Psoas muscle (tissue), 8 donors: Measurements from ENCODE around the gene LANCL2. TPM values are rescaled to one million over a fixed set of nuclear protein-coding genes. Genes with fewer than 3 reads are reported as not detected.

Experiments used
- ATAC-seq, 4 donors: fragments of 200-7000 bp; cut with Tn5 transposase; one replicate each; pipeline ENCODE4 v1.9.1; 2020; ENCODE audit warnings: moderate library complexity in 3 of 4, mild to moderate bottlenecking in 2 of 4
- DNase-seq, 2 donors: peaks; one replicate each; pipeline ENCODE4 v3.0.0-alpha.2; 2020
- H3K27ac ChIP-seq: fragments of 200-600 bp; one replicate; pipeline ENCODE4 v1.8.0; 2022
- H3K27me3 ChIP-seq, 3 donors: fragments of 200-600 bp in 1 of 3; one replicate each; pipeline versions ENCODE4 v1.6.1 to v1.8.0; 2013 to 2022; ENCODE audit warnings: low read length in 2 of 3, mild to moderate bottlenecking in 2 of 3, moderate library complexity in 1 of 3; ENCODE audit not compliant: insufficient read depth in 3 of 3
- H3K36me3 ChIP-seq, 2 donors: fragments of 200-600 bp in 1 of 2; one replicate each; pipeline versions ENCODE4 v1.6.1 to v1.8.0; 2013 to 2022; ENCODE audit warnings: low read depth in 1 of 2, mild to moderate bottlenecking in 1 of 2, moderate library complexity in 1 of 2; ENCODE audit not compliant: insufficient read depth in 1 of 2
- H3K4me1 ChIP-seq: fragments of 200-600 bp; one replicate; pipeline ENCODE4 v1.8.0; 2022
- H3K4me3 ChIP-seq: fragments of 200-600 bp; one replicate; pipeline ENCODE4 v1.8.0; 2022; ENCODE audit warnings: mild to moderate bottlenecking
- H3K9me3 ChIP-seq: fragments of 200-600 bp; one replicate; pipeline ENCODE4 v1.8.0; 2022
- CTCF ChIP-seq: fragments of 200-600 bp; IDR thresholded peaks from one replicate; pipeline ENCODE4 v1.8.0; 2022; ENCODE audit warnings: antibody characterized with exemption
- WGBS, 3 donors: extraction: QIAGEN DNeasy Blood & Tissue Kit; methylation state at CpG; one replicate each; pipeline versions ENCODE4 v1.1.6 to v1.1.7; 2013; 5-methylcytosine and 5-hydroxymethylcytosine counted together
- intact Hi-C, 2 donors: fragments of 100-400 bp; cut with DNase I; formaldehyde crosslinking; loops; one replicate each; pipeline versions ENCODE4 v1.11.0 to v1.14.2; 2022
- long read RNA-seq, 2 donors: library from polyadenylated mRNA; unstranded; transcript quantifications; one replicate each; pipeline ENCODE4 v2.0.0, GENCODE V29; 2021
- polyA plus RNA-seq, 3 donors: library from polyadenylated mRNA; stranded (reverse); fragments of 200-250 nt; gene quantifications; one replicate each; pipeline ENCODE4 v1.2.3, GENCODE V29; 2013
- total RNA-seq, 4 donors: library from RNA; stranded (reverse); fragmentation: NEBNext Ultra II Directional in 2 of 4; extraction: Animal tissue kit (Norgen Biotek cat#: 25700) in 2 of 4; gene quantifications; one replicate each; pipeline versions ENCODE4 v1.2.1 to v1.2.4, GENCODE V29; 2021 to 2023
- donor health status: healthy with polysubstance abuse.
- donor health status: DM: no; HTN: no; CAD: no; lungs with moderate emphysema.
- donor health status: Bipolar disorder and iron deficiency.
- donor health status: healthy.
- donor health status: DM: yes; HTN: yes; CAD: no.
- donor health status: DM: no; HTN: no; CAD: no.
- donor health status: DM: no; HTN: no; CAD: no.
- donor health status: DM: yes; HTN: yes; CAD: no.

The LANCL2 gene, protein sequence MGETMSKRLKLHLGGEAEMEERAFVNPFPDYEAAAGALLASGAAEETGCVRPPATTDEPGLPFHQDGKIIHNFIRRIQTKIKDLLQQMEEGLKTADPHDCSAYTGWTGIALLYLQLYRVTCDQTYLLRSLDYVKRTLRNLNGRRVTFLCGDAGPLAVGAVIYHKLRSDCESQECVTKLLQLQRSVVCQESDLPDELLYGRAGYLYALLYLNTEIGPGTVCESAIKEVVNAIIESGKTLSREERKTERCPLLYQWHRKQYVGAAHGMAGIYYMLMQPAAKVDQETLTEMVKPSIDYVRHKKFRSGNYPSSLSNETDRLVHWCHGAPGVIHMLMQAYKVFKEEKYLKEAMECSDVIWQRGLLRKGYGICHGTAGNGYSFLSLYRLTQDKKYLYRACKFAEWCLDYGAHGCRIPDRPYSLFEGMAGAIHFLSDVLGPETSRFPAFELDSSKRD
- total RNA-seq, result 10 to 100 TPM in 2 of 4 donors, 1 to 10 TPM in 2; 6.6 to 16.9 (median 10.6) TPM
- 1 to 10 TPM; 5.4 to 9.6 (median 6.4) TPM for polyA plus RNA-seq
- long read RNA-seq, donor 1, full-length matches to known transcripts, result 11 of 13 reads
- long read RNA-seq, donor 1, partial matches to known transcripts, result 1 of 13 reads
- long read RNA-seq, donor 1, other reads (novel, unspliced or antisense), result 1 of 13 reads
- long read RNA-seq, donor 2, full-length matches to known transcripts, result 10 of 16 reads
- long read RNA-seq, donor 2, partial matches to known transcripts, result 2 of 16 reads
- long read RNA-seq, donor 2, other reads (novel, unspliced or antisense), result 4 of 16 reads

DNA sequence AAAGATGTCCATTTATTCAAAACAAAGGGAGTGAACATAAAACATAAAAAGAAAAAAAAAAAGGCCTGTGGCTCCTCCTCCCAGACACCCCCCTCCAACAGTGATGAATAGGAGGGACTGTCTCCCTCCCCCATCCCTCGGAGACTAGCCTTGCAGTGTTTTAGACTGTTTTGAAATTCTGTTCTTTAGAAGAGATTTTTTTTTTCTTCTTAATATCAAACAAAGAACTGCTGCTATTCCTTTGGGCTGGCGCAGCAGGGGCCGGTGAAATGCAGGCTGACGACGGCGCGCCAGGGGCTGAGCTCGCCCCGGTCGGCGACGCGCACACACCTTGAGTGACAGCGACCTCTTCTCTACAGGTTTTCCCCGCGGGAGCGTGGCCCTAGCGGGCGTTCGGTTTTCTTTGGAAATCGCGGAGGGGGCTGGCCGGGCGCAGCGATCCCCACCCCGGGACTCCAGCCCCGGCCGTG lies at the start of gene LANCL2:
Gene LANCL2 (plus strand): TSS at position 133 of the 470 bp plus-strand sequence. CDS start 689 bp downstream, outside the sequence.
- no peaks in the 10 kb centered on the region for H3K9me3 ChIP-seq
- intact Hi-C loops, result loop anchor here in 1 of 2 donors (2.0 to 10.0 kb wide), 2 partner anchors 84 to 600 kb away; partner anchors contain the start of gene NIPSNAP2
- peak; percentile 5 to 59 (median 28) for ATAC-seq
- no peak for TF ChIP-seq CTCF
- H3K4me3 ChIP-seq, result peak within 1 kb of the TSS; percentile 88
- no peak for DNase-seq
- H3K4me1 ChIP-seq, result peaks cover 13% of the 10 kb centered on the region
- H3K27me3 ChIP-seq, result no peaks in the 10 kb centered on the region
- H3K36me3 ChIP-seq, result no peaks in the 10 kb centered on the region
- H3K27ac ChIP-seq, result peak within 1 kb of the TSS; percentile 100
- 0 to 1% (median 0%) methylated on average over 27 to 28 of the region's 28 CpGs for WGBS, 3 donors

- peaks cover 27% of the 10 kb centered on the region for H3K4me1 ChIP-seq
- intact Hi-C loops, result loop anchor here in 1 of 2 donors (1.0 kb wide), 1 partner anchor 41 kb away; no protein-coding TSS in a partner anchor
- no peak overlapping the region for H3K4me3 ChIP-seq
- no peaks in the 10 kb centered on the region for H3K27me3 ChIP-seq
- WGBS, 3 donors, result 13 to 18% (median 17%) methylated on average over 5 of the region's 5 CpGs
- ATAC-seq, result peak; percentile 99 to 100 (median 99)
- H3K36me3 ChIP-seq, result no peaks in the 10 kb centered on the region
- DNase-seq, result peak; percentile 48 to 83
- TF ChIP-seq CTCF, result no peak
- no peaks in the 10 kb centered on the region for H3K9me3 ChIP-seq
- peak overlapping the region; percentile 82 for H3K27ac ChIP-seq
Observed at GRCh38 chr7:55325371-55325792, 39.8 kb upstream of the LANCL2 start.

- 19 to 30% (median 22%) methylated on average over 11 of the region's 11 CpGs for WGBS, 3 donors
- Histone ChIP-seq H3K36me3 (no peaks in the 10 kb centered on the region), H3K9me3 (no peaks in the 10 kb centered on the region), H3K27me3 (no peaks in the 10 kb centered on the region), H3K27ac (peak overlapping the region; percentile 82), H3K4me1 (peaks cover 27% of the 10 kb centered on the region), H3K4me3 (no peak overlapping the region)
- intact Hi-C loops, result no loop called here
- DNase-seq, result no peak
- TF ChIP-seq CTCF, result no peak
- peak in 2 of 4 donors; percentile 38 to 59 for ATAC-seq
Observed at GRCh38 chr7:55326081-55326835, 38.9 kb upstream of the LANCL2 start.

GRCh38 chr7:55326945-55327626 lies 38.1 kb upstream of the LANCL2 start:
- DNase-seq (no peak), ATAC-seq (no peak)
- H3K27ac ChIP-seq, result peak overlapping the region; percentile 82
- no peak for TF ChIP-seq CTCF
- no peaks in the 10 kb centered on the region for H3K9me3 ChIP-seq
- intact Hi-C loops, result no loop called here
- H3K36me3 ChIP-seq, result no peaks in the 10 kb centered on the region
- H3K27me3 ChIP-seq, result no peaks in the 10 kb centered on the region
- no peak overlapping the region for H3K4me3 ChIP-seq
- H3K4me1 ChIP-seq, result peaks cover 27% of the 10 kb centered on the region
- 71 to 81% (median 76%) methylated on average over 7 of the region's 7 CpGs for WGBS, 3 donors
